NCI-H146 (cell line): ENCODE results near the gene ATP2C2.
"Not testable (repeated sequence)": the region's sequence is repeated elsewhere in the genome, so short reads cannot be mapped to it uniquely, and the experiment has no call there.

Experiments
- DNase-seq: peaks from one replicate; lab custom pipeline; 2025; lab: John Stamatoyannopoulos, UW

The ATP2C2 gene

GRCh38 chr16:84341528-84342295, 26.6 kb upstream of the ATP2C2 start:
- DNase-seq = no peak

GRCh38 chr16:84343800-84344199, 24.5 kb upstream of the ATP2C2 start:
- DNase-seq = not testable (repeated sequence)

- DNase-seq = no peak
These were observed 23.6 kb upstream of the ATP2C2 start for GRCh38 chr16:84344781-84345180.

GRCh38 chr16:84347161-84347560, 21.2 kb upstream of the ATP2C2 start:
- no peak for DNase-seq

- no peak for DNase-seq
These were observed 19.9 kb upstream of the ATP2C2 start for GRCh38 chr16:84348386-84348888.

GRCh38 chr16:84349862-84350684, 18.3 kb upstream of the ATP2C2 start:
- DNase-seq = no peak

GRCh38 chr16:84350685-84351400, 17.5 kb upstream of the ATP2C2 start:
- no peak for DNase-seq

GRCh38 chr16:84351630-84352029, 16.7 kb upstream of the ATP2C2 start:
- DNase-seq = no peak

- no peak for DNase-seq
These were observed 14.0 kb upstream of the ATP2C2 start for GRCh38 chr16:84354306-84354705.

- no peak for DNase-seq
These were observed 13.2 kb upstream of the ATP2C2 start for GRCh38 chr16:84355149-84355548.

- no peak for DNase-seq
These were observed 12.2 kb upstream of the ATP2C2 start for GRCh38 chr16:84356176-84356575.

GRCh38 chr16:84356591-84357116, 11.7 kb upstream of the ATP2C2 start:
- DNase-seq = peak; percentile 96

- DNase-seq = no peak
These were observed 11.1 kb upstream of the ATP2C2 start for GRCh38 chr16:84357191-84357651.

- no peak for DNase-seq
These were observed 9.6 kb upstream of the ATP2C2 start for GRCh38 chr16:84358601-84359295.

- no peak for DNase-seq
These were observed 9.0 kb upstream of the ATP2C2 start for GRCh38 chr16:84359326-84359725.

GRCh38 chr16:84360170-84360569, 8.2 kb upstream of the ATP2C2 start:
- no peak for DNase-seq

- DNase-seq = no peak
These were observed 7.6 kb upstream of the ATP2C2 start for GRCh38 chr16:84360748-84361147.

GRCh38 chr16:84361546-84361945, 6.8 kb upstream of the ATP2C2 start:
- no peak for DNase-seq

- peak; percentile 82 for DNase-seq
These were observed 5.8 kb upstream of the ATP2C2 start for GRCh38 chr16:84362471-84362941.

GRCh38 chr16:84366208-84366607, 2.1 kb upstream of the ATP2C2 start:
- no peak for DNase-seq

- no peak for DNase-seq
These were observed 1.0 kb upstream of the ATP2C2 start for GRCh38 chr16:84367297-84367680.
